ENCODE data around the gene GADD45GIP1.
A peak's percentile ranks its signal among the peaks of the same experiment; 100 is the strongest.

Gene GADD45GIP1

DNA sequence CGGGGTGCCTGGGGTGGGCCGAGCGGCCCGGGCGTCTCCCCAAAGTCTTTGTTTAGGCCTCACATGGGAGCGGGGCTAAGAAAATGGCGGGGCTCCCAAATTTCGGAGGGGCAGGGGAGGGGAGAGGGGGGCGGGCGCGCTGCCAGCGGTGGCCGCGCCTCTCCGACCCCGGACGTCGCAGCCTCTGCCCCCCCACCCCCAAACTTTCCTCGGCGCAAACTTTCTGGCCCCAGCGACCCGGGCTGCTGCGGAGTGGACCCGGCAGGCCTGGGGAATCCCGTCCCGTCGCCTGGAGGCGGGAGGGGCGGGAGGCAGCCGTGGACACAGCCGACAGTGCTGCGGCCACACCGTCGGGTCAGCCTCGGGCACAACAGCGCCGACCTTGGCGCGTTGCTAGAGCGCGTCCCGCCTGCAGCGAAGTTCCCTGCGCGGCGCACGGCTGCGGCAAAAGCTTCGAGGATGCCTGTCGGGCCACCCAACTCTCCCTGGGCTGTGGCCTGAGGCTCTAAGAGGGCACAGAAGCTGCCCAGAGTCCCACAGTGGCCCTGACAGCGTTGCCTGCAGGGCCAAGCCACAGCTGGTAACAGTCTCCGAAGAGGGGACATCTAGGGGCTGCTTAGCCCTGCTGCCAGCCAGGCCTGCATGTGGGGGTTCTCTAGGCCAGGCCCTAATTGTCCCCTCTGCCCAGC lies 39.5 kb upstream of the GADD45GIP1 start:
- peaks cover 10% of the 10 kb centered on the region for H3K36me3 ChIP-seq (ENCODE audit: insufficient read depth, low read length)
- peak overlapping the region; percentile 86 for H3K9ac ChIP-seq (ENCODE audit: low read depth, low read length)
- peaks cover 38% of the 10 kb centered on the region for H3K4me1 ChIP-seq (ENCODE audit: control insufficient read depth, insufficient read depth, low read length)
- H3K27me3 ChIP-seq (ENCODE audit: control insufficient read depth, insufficient read depth, low read length) = no peaks in the 10 kb centered on the region
- peak overlapping the region; percentile 98 for H3K4me2 ChIP-seq (ENCODE audit: low read length)
- H3K4me3 ChIP-seq (ENCODE audit: low read length) = peak overlapping the region; percentile 89
- no peaks in the 10 kb centered on the region for H3K9me3 ChIP-seq (replicated peaks; ENCODE audit: low read length)

DNA sequence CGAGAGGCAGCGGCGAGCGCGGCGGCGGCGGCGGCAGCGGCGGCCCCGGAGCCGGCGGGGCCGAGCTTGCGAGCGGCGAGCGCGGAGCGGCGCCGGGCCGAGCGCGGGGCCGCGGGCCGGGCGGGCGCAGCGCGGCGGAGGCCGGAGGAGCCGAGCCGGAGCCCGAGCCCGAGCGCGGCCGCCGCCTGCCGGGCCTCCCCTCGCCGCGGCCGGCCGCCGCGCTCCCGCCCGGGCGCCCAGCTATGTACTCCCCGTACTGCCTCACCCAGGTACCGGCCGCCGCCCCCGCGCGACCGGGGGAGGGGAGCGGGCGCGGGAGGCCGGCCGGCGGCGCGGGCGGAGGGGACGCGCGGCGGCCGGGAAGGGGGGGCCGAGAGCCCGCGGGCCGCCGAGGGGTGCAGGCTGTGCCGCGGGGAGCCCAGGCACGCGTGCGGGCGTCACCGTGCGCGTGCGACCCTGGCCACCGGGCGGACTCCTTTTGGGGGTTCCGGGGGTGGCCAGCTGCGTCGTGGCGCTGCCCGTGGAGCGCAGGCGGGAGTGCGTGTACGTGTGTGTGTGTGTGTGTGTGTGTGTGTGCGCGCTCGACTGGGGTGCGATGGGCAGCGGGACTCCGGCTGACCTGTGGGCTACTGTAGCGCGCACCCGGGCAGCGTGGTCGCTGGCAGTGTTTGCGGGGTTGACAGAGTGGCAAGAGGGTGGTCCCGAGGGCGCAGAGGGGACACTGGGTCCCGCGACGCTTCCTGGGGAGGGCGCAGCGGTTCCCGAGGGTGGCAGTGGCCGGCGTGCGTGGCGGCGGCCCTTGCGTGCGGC lies 38.8 kb upstream of the GADD45GIP1 start:
- Histone ChIP-seq H3K27me3 (ENCODE audit: control insufficient read depth, insufficient read depth, low read length) (no peaks in the 10 kb centered on the region), H3K4me3 (ENCODE audit: low read length) (peak overlapping the region; percentile 89), H3K36me3 (ENCODE audit: insufficient read depth, low read length) (peaks cover 10% of the 10 kb centered on the region), H3K9me3 (replicated peaks; ENCODE audit: low read length) (no peaks in the 10 kb centered on the region), H3K4me1 (ENCODE audit: control insufficient read depth, insufficient read depth, low read length) (peaks cover 31% of the 10 kb centered on the region), H3K4me2 (ENCODE audit: low read length) (peak overlapping the region; percentile 98), H3K9ac (ENCODE audit: low read depth, low read length) (peak overlapping the region; percentile 86)

- Histone ChIP-seq H3K4me2 (ENCODE audit: low read length) (peak within 1 kb of the TSS; percentile 98), H3K27me3 (ENCODE audit: control insufficient read depth, insufficient read depth, low read length) (no peaks in the 10 kb centered on the region)
These were observed 37.9 kb upstream of the GADD45GIP1 start, which contains the start of gene NFIX for GRCh38 chr19:12994701-12995595. Gene NFIX, plus strand, starts transcription at chr19:12995475. Its CDS starts 363 bp downstream, at chr19:12995838.

DNA sequence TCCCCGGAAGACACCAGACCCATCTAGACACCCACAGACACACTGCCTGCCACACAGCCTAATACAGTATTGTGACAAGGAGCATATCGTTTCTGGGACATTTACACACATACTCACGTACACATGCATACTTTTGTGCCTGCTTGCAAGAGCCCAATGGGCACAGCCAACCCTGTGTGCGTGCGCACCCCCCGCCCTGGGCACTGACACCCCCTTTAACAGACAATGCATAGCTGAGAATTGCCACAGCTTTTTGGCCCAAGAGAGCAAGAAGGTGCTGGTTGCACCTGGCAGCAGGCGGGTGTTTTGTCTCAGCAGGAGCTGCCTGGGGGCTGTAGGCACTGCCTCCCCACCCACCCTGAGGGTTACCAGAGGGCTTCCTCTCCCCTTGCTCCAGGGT lies 36.5 kb upstream of the GADD45GIP1 start:
- H3K36me3 ChIP-seq (ENCODE audit: insufficient read depth, low read length) = peaks cover 1% of the 10 kb centered on the region
- H3K27me3 ChIP-seq (ENCODE audit: control insufficient read depth, insufficient read depth, low read length) = no peaks in the 10 kb centered on the region
- no peaks in the 10 kb centered on the region for H3K9me3 ChIP-seq (replicated peaks; ENCODE audit: low read length)
- peaks cover 25% of the 10 kb centered on the region for H3K4me1 ChIP-seq (ENCODE audit: control insufficient read depth, insufficient read depth, low read length)
- H3K9ac ChIP-seq (ENCODE audit: low read depth, low read length) = no peak overlapping the region
- no peak overlapping the region for H3K4me3 ChIP-seq (ENCODE audit: low read length)
- H3K4me2 ChIP-seq (ENCODE audit: low read length) = no peak overlapping the region

More at GRCh38 chr19:12994701-12995595, 37.9 kb upstream of the GADD45GIP1 start, which contains the start of gene NFIX:
- Histone ChIP-seq H3K9me3 (replicated peaks; ENCODE audit: low read length) (no peaks in the 10 kb centered on the region), H3K4me1 (ENCODE audit: control insufficient read depth, insufficient read depth, low read length) (peaks cover 28% of the 10 kb centered on the region), H3K4me3 (ENCODE audit: low read length) (peak within 1 kb of the TSS; percentile 89), H3K36me3 (ENCODE audit: insufficient read depth, low read length) (peaks cover 10% of the 10 kb centered on the region), H3K9ac (ENCODE audit: low read depth, low read length) (peak within 1 kb of the TSS; percentile 86)

DNA sequence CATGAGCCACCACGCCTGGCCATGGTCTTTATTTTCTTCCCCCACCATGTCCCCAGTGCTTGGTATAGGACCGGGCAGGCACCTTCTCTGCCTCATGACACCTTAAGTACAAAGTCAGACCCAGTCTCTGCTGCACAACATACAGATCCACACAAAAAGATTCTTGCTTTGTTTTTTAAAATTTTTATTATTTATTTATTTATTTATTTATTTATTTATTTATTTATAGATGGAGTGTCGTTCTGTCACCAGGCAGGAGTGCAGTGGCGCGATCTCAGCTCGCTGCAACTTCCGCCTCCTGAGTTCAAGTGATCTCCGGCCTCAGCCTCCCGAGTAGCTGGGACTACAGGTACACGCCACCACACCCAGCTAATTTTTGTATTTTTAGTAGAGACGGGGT lies 35.7 kb upstream of the GADD45GIP1 start:
- Histone ChIP-seq H3K4me3 (ENCODE audit: low read length) (no peak overlapping the region), H3K9ac (ENCODE audit: low read depth, low read length) (no peak overlapping the region), H3K4me2 (ENCODE audit: low read length) (no peak overlapping the region), H3K9me3 (replicated peaks; ENCODE audit: low read length) (no peaks in the 10 kb centered on the region), H3K36me3 (ENCODE audit: insufficient read depth, low read length) (no peaks in the 10 kb centered on the region), H3K27me3 (ENCODE audit: control insufficient read depth, insufficient read depth, low read length) (no peaks in the 10 kb centered on the region), H3K4me1 (ENCODE audit: control insufficient read depth, insufficient read depth, low read length) (peaks cover 16% of the 10 kb centered on the region)

- Histone ChIP-seq H3K4me3 (ENCODE audit: low read length) (no peak overlapping the region), H3K27me3 (ENCODE audit: control insufficient read depth, insufficient read depth, low read length) (no peaks in the 10 kb centered on the region), H3K4me1 (ENCODE audit: control insufficient read depth, insufficient read depth, low read length) (peaks cover 5% of the 10 kb centered on the region), H3K9ac (ENCODE audit: low read depth, low read length) (no peak overlapping the region), H3K9me3 (replicated peaks; ENCODE audit: low read length) (no peaks in the 10 kb centered on the region), H3K36me3 (ENCODE audit: insufficient read depth, low read length) (no peaks in the 10 kb centered on the region), H3K4me2 (ENCODE audit: low read length) (no peak overlapping the region)
These were observed 34.3 kb upstream of the GADD45GIP1 start for GRCh38 chr19:12991296-12991695.

DNA sequence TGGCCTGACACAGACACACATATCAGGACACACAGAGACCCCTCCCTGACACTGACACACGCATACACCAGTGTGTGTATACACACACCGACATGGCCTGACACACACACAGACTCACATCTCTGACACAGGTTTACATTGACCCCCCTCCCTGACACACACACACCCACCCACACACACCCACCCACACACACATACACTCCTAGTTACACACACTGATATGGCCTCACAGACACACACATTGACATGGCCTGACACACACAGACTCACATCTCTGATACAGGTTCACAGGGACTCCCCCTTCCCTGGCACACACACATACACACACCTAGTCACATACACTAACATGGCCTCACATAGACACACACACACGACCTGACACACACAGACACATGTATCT lies 33.8 kb upstream of the GADD45GIP1 start:
- H3K9me3 ChIP-seq (replicated peaks; ENCODE audit: low read length) = no peaks in the 10 kb centered on the region

DNA sequence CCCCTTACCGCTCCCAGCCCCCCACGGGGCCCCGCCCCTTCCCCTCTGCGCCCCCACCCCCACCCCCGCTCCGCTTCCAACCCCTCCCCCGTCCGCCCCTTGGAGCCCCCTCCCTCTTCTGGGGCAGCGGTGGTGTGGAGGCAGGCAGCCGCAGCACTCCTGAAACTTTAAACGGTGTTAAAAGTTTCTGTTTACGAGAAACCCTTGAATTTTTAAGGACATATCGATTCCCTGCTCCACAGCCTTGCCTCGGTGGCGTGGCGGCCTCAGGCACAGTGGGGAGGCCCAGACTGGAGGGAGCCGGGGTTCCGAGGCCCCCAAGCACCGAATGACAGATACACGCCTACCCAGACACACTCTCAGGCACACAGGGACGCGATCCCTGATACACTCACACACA lies 33.4 kb upstream of the GADD45GIP1 start:
- H3K9ac ChIP-seq (ENCODE audit: low read depth, low read length) = no peak overlapping the region
- H3K4me1 ChIP-seq (ENCODE audit: control insufficient read depth, insufficient read depth, low read length) = peaks cover 7% of the 10 kb centered on the region
- no peaks in the 10 kb centered on the region for H3K36me3 ChIP-seq (ENCODE audit: insufficient read depth, low read length)
- no peaks in the 10 kb centered on the region for H3K9me3 ChIP-seq (replicated peaks; ENCODE audit: low read length)
- H3K4me2 ChIP-seq (ENCODE audit: low read length) = no peak overlapping the region
- no peaks in the 10 kb centered on the region for H3K27me3 ChIP-seq (ENCODE audit: control insufficient read depth, insufficient read depth, low read length)
- no peak overlapping the region for H3K4me3 ChIP-seq (ENCODE audit: low read length)

More for the DNA sequence above, 33.8 kb upstream of the GADD45GIP1 start:
- H3K36me3 ChIP-seq (ENCODE audit: insufficient read depth, low read length) = no peaks in the 10 kb centered on the region
- no peaks in the 10 kb centered on the region for H3K27me3 ChIP-seq (ENCODE audit: control insufficient read depth, insufficient read depth, low read length)
- H3K4me1 ChIP-seq (ENCODE audit: control insufficient read depth, insufficient read depth, low read length) = peaks cover 5% of the 10 kb centered on the region
- no peak overlapping the region for H3K4me3 ChIP-seq (ENCODE audit: low read length)
- no peak overlapping the region for H3K9ac ChIP-seq (ENCODE audit: low read depth, low read length)
- H3K4me2 ChIP-seq (ENCODE audit: low read length) = no peak overlapping the region

GRCh38 chr19:12987781-12988180 lies 30.8 kb upstream of the GADD45GIP1 start:
- Histone ChIP-seq H3K9me3 (replicated peaks; ENCODE audit: low read length) (no peaks in the 10 kb centered on the region), H3K4me1 (ENCODE audit: control insufficient read depth, insufficient read depth, low read length) (peaks cover 23% of the 10 kb centered on the region), H3K36me3 (ENCODE audit: insufficient read depth, low read length) (no peaks in the 10 kb centered on the region), H3K9ac (ENCODE audit: low read depth, low read length) (no peak overlapping the region), H3K27me3 (ENCODE audit: control insufficient read depth, insufficient read depth, low read length) (no peaks in the 10 kb centered on the region), H3K4me2 (ENCODE audit: low read length) (no peak overlapping the region), H3K4me3 (ENCODE audit: low read length) (no peak overlapping the region)

GRCh38 chr19:12987190-12987589 lies 30.2 kb upstream of the GADD45GIP1 start:
- H3K27me3 ChIP-seq (ENCODE audit: control insufficient read depth, insufficient read depth, low read length) = no peaks in the 10 kb centered on the region
- no peak overlapping the region for H3K9ac ChIP-seq (ENCODE audit: low read depth, low read length)
- H3K4me1 ChIP-seq (ENCODE audit: control insufficient read depth, insufficient read depth, low read length) = peaks cover 23% of the 10 kb centered on the region
- H3K4me2 ChIP-seq (ENCODE audit: low read length) = no peak overlapping the region
- no peak overlapping the region for H3K4me3 ChIP-seq (ENCODE audit: low read length)
- H3K36me3 ChIP-seq (ENCODE audit: insufficient read depth, low read length) = no peaks in the 10 kb centered on the region
- no peaks in the 10 kb centered on the region for H3K9me3 ChIP-seq (replicated peaks; ENCODE audit: low read length)

DNA sequence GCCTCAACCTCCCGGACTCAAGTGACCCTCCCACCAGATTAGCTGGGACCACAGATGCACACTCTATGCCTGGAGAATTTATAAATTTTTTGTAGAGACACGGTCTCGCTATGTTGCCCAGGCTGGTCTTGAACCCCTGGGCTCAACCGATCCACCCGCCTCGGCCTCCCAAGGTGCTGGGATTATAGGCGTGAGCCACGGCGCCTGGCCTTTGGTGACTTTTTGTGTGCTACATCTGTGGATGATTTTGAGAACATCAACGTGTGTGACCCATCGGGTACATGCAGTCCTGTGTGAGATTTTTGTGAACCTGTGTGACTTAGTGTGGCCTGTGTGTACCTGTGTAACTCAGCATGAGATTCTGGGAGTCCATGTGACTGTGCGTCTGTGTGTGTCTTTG lies 29.7 kb upstream of the GADD45GIP1 start:
- H3K36me3 ChIP-seq (ENCODE audit: insufficient read depth, low read length) = no peaks in the 10 kb centered on the region
- H3K4me2 ChIP-seq (ENCODE audit: low read length) = no peak overlapping the region
- no peak overlapping the region for H3K4me3 ChIP-seq (ENCODE audit: low read length)
- no peaks in the 10 kb centered on the region for H3K27me3 ChIP-seq (ENCODE audit: control insufficient read depth, insufficient read depth, low read length)
- H3K4me1 ChIP-seq (ENCODE audit: control insufficient read depth, insufficient read depth, low read length) = peaks cover 23% of the 10 kb centered on the region
- no peaks in the 10 kb centered on the region for H3K9me3 ChIP-seq (replicated peaks; ENCODE audit: low read length)
- no peak overlapping the region for H3K9ac ChIP-seq (ENCODE audit: low read depth, low read length)
